Body of pancreas (tissue), 4 donors: ENCODE measurements around the gene ZBTB17.

Source experiments
- POLR2A ChIP-seq, 3 donors: fragments of 450-650 bp; IDR thresholded peaks; one replicate each; pipeline ENCODE4 v1.6.1; 2016; ENCODE audit warnings: antibody characterized with exemption in 3 of 3, mild to moderate bottlenecking in 2 of 3
- TF ChIP-seq, protein P1 (sequence below), 7 experiments: fragments of 450-650 bp in 4 of 7; fragments of 200-600 bp in 3 of 7; sonication (generic) in 3 of 7; IDR thresholded peaks; one replicate each; pipeline ENCODE4 v1.5.1; 2016 to 2019; ENCODE audit warnings: antibody characterized with exemption in 7 of 7

DNA sequence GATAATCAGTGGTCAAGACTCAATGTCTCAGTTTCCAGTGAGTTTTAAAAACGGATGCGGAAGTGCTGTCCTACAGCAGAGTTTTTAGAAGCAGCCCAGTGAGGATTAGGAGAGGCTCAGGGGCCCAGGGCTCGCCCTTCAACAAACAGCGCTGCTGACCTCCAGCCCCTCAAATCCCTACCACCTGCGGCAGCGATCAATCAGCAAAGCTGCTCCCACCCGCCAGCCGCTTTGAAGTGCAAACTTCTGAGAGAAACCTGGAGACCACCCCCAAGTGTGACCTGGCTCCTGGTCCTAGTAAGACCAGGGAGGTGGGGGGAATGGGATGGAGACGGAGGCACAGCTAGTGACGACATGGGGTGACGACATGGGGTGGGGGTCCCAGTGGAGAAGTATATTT is 14.4 kb downstream of the ZBTB17 start:
- TF ChIP-seq, protein P1, sequence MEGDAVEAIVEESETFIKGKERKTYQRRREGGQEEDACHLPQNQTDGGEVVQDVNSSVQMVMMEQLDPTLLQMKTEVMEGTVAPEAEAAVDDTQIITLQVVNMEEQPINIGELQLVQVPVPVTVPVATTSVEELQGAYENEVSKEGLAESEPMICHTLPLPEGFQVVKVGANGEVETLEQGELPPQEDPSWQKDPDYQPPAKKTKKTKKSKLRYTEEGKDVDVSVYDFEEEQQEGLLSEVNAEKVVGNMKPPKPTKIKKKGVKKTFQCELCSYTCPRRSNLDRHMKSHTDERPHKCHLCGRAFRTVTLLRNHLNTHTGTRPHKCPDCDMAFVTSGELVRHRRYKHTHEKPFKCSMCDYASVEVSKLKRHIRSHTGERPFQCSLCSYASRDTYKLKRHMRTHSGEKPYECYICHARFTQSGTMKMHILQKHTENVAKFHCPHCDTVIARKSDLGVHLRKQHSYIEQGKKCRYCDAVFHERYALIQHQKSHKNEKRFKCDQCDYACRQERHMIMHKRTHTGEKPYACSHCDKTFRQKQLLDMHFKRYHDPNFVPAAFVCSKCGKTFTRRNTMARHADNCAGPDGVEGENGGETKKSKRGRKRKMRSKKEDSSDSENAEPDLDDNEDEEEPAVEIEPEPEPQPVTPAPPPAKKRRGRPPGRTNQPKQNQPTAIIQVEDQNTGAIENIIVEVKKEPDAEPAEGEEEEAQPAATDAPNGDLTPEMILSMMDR (IDR thresholded peaks at IDR 0.05), result no peak
- no peak for TF ChIP-seq POLR2A (IDR thresholded peaks at IDR 0.05)
